ENCODE results near the gene IFT27.
A peak's percentile ranks its signal among the peaks of the same experiment; 100 is the strongest.

The IFT27 gene

DNA sequence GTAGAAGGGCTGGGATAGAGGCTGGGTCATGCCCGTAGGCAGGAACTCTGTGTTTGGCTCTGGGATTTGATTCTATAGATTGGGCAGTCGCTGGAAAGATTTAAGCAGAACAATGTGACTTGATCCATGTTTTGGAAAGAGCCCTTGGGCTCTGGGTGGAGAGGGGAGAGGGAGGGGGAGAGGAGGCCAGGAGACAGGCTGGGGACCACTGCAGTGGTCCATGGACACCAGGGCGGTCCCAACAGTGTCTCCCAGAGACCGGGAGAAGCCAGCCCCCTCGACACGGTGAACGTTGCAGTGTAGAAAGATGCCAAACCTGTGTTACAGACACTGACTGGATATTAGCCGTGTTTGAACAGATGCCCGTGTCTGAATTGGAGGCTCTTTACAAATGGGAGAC is 21.5 kb upstream of the IFT27 start:
- no peak for DNase-seq (ENCODE audit: low read depth in 2 of 2, low spot score in 1 of 2)

DNA sequence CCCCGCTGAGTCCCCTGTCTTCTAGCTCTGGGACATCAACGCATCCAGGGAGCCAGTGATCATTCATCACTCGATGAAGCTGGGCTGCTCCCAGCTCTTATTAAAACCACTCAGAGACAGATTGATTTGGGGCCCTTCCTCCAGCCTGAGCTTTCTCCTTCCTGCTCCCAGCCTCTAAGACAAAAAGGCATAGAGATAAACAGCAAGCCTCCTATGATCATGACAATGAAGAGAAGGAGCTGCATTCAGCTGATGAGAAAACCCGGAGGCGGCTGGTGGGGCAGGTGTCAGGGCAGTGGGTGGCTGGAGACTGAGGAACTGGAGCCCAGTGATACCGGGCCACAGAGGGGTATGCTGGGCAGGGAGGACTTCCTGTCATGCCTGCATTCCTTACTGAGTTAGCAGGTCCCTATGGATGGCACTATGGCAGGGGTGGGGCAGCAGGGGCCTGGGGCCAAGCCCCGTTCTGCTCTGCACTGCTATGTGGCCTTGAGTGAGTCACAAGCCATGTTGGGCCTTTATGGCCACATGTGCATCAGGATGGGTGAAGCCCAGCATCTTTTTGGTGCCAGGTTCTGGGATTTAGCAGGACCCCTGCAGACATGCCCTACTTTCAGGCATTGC is 20.7 kb upstream of the IFT27 start:
- DNase-seq (ENCODE audit: low read depth in 2 of 2, low spot score in 1 of 2) = no peak

GRCh38 chr22:36795633-36796032 is 19.7 kb upstream of the IFT27 start:
- DNase-seq (ENCODE audit: low read depth in 2 of 2, low spot score in 1 of 2) = no peak

DNA sequence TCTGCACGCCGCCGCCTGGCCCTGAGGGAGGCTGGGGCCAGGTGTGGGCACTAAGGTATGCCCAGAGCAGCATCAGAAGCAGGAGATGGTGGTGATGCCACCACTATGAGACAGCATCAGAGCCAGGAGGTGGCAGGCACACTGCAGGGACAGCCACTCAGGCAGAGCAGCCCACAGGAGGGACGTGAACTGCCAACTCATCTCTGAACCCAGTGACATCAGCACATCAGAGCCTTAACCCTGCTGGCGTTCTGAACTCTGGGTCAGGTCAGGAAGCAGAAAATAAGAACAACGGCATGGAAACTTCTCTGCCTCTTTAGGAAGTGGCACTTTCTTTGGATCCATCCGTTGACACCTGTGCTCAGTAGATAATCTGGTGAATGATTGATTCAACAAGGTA is 14.7 kb upstream of the IFT27 start:
- no peak for DNase-seq (ENCODE audit: low read depth in 2 of 2, low spot score in 1 of 2)

DNA sequence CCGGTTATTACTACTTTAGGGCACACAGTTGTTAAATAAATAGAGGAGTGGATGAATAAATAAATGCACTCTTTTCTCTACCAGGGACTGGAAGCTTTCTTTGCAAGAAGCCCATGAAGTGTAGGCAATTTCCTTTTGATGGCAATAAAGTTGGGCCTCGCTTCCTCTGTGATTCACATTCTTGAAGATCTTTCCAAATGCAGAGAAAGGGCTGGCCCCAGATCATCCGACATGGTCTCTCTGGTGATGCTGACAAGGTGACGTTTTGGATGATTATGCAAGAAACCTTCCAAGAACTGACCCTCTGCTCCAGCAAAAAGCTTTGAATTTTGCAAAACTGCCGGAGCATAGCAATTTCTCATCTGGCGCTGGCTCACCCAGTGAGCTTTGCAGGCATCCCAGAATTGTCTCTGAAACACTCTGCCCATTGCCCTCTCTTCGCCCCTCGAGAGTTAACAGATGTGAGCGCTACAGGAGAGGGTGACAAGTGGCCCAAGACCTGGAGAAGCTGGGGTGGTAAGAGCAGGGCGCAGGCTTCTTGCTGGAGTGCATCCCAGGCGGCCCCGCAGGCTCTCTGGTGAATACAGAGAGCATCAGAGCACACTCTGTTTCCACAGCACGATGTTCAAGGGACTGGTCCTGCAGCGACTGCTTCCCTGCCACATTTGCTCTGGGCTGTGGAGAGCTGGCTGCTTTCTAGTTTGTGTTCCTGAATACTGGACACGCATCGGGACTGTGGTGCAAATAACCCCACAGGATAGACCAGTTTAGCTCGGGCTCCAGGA is 11.5 kb upstream of the IFT27 start:
- no peak for DNase-seq (ENCODE audit: low read depth in 2 of 2, low spot score in 1 of 2)

- no peak for DNase-seq (ENCODE audit: low read depth in 2 of 2, low spot score in 1 of 2)
Observed at GRCh38 chr22:36783743-36784142, 7.8 kb upstream of the IFT27 start.

DNA sequence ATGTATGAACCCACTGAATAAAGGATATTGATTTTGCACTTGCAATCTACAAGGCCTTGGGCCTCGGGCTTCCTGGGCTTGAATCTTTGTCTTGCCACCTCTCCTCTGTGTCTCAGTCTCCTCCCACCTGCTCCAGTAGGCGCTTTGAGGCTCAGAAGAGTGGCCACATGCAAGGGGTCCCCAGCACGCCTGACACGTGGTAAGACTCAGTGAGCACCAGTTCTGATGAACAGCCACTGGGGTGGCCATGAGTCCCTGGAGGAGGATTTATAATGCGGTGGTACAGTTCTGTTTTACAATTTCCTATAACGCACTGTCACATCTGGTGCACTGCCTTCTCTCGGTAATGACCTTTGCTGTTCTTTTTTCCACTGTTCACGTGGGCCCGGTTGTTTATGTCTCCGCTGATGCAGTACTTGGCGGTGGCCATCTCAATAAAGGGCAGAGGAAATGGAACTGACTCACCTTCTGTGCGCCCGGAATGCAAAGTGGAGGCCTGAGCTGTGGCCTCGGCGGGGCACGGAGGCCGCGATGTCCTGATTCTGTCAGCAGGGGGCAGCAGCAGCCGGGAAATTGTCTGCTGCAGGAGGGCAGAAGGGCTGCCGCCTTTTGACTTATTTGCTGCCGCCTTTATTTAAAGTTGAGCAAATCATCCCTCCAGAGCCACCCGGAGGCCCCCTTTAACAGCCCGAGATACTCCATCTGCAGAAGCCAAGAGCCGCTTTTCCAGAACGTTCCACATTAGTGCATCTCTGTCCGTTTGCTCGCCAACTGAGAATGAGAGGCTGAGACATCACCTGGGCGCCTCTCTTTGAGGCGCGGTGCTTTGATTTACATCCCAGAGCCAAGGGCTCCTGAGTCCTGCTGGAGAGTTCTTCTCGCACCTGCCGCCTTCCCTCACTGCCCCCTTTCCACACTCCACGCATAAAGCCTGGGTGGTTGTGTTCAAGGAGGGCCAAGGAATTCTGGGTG is 6.0 kb upstream of the IFT27 start:
- DNase-seq (ENCODE audit: low read depth in 2 of 2, low spot score in 1 of 2) = peak; percentile 76 to 79

DNA sequence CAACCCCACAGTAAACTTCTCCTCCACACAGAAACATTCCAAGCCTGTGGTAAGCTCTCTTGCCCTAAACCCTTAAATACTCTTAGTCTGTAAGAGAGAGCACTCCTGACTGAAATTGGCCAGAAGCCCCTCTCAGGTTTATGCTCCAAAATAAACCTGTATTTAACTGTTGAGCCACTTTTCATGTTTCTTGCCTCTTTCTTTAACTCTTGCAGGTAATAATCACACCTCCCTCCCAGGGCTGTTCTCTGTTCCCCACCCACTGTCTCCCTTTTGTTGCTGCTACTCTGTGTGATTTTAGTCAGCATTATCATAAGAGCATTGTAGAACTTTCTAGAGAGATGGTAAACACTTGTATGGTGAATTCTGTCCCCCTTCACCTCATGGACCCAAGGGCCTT is 2.1 kb upstream of the IFT27 start:
- no peak for DNase-seq (ENCODE audit: low read depth in 2 of 2, low spot score in 1 of 2)

DNA sequence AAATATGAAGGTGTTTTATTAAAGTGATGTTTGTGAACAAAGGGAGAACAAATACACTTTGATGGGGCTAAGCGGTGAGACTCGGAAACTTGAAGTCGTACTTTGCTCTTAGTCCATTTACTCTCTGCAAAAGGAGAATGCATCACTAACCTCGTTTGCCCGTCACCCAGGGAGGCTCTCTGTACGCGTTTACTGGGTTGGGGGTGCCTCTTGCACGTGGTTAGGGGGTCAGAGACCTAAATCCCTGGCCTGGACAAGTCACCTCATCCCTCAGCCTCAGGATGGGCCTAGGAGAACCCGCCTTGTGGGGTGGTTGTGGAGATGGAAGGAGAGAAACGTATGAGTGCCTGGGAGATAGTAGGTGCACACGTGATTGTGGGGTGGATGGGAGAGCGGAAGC is 803 bp upstream of the IFT27 start:
- no peak for DNase-seq (ENCODE audit: low read depth in 2 of 2, low spot score in 1 of 2)

- peak in 1 of 2 donors; percentile 9 for DNase-seq (ENCODE audit: low read depth in 2 of 2, low spot score in 1 of 2)
Observed at GRCh38 chr22:36775586-36775963, 344 bp downstream of the IFT27 start.

DNA sequence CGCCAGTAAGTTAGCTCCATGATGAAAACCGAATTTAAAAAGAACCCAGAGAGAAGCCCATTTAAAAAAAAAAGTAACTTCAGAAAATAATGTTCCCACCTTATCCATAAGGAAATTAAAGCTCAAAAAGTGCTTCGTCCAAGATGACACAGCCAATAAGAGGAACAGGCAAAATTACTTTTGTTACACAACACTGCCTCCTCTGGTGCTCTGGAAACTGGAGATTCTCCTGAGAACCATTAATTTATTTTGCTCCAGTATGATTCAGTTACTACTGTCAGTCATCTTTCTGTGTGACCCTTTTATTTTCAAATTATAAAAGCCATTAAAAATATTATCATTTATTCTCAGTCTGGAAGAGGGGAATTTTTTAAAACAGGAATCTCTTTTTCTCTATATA is 2.0 kb downstream of the IFT27 start:
- no peak for DNase-seq (ENCODE audit: low read depth in 2 of 2, low spot score in 1 of 2)

- DNase-seq (ENCODE audit: low read depth in 2 of 2, low spot score in 1 of 2) = no peak
Observed at GRCh38 chr22:36772451-36772850, 3.5 kb downstream of the IFT27 start.

DNA sequence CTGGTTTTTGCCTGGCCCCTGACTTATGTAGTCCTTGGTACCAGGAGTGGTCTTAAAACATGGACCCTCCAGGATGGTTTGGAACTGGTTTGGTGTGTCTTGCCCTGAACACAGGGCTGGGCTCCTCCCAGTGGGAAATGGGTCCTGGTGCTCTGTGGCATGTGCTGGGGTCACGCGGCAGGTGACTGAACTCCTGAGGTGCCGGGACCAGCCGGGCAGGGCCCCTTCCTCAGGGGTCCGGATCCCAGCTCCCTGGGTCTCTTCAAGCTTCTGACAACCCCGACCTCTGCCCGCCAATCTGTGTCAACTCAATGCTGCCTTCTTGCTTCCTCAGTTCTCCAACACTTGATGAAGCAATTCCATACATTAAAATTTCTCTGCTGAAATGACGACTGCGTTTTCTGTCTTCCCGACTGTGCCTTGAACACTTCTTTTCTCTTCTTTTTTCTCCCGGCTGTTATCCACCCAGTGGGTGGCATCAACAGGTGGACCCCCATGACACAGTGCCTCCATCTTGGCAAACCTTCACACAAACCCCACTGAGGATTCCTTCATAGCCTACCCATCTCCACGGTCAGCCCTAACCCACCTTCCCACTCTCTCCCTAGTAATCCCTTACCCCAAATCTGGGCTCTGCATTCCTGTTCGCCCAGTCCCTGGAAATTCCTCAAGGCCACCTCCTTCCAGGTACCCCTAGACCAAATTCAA is 4.4 kb downstream of the IFT27 start:
- DNase-seq (ENCODE audit: low read depth in 2 of 2, low spot score in 1 of 2) = no peak

- DNase-seq (ENCODE audit: low read depth in 2 of 2, low spot score in 1 of 2) = no peak
Observed at GRCh38 chr22:36770513-36771231, 5.2 kb downstream of the IFT27 start.

DNA sequence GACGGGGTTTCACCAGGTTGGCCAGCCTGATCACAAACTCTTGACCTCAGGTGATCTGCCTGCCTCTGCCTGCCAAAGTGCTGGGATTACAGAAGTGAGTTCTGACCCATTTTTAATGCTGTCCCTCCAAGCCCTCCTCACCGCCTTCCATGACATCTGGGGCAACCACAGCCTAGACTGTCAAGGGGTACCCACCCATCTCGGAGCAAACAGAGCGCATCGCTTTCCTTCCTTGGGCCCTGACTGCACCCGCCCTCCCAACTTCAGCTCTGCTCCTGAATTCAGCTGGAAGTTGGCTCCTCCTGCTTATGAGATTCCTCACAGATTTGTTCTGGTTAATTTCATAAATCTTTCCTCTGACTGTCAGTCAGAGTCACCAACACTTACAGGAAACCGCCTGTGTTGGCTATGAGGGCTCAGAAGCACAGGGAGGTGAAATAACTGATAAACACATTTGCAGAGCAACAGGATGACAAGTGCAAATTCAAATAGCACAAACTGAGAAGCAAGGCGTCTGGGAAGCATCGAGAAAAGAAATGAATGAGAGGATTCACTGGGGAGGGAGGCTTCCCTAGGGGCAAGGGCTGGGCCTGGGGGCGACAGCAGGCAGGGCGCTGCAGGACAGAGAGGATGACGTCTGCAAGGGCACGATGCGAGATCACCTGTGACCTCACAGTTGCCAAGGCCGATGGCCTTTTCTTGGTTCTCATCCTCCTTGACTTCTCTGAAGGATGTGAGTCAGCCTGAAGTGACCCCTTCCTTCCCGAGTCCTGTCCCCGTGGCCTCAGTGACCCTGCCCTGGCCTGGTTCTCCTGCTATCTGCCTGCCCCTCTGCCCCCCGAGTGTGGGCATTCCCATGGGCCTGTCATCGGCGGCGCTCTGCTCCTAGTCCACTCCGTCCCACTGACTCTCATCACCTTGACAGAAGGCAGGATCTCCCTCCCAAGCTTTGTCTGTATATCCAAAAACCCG is 6.1 kb downstream of the IFT27 start:
- no peak for DNase-seq (ENCODE audit: low read depth in 2 of 2, low spot score in 1 of 2)

DNA sequence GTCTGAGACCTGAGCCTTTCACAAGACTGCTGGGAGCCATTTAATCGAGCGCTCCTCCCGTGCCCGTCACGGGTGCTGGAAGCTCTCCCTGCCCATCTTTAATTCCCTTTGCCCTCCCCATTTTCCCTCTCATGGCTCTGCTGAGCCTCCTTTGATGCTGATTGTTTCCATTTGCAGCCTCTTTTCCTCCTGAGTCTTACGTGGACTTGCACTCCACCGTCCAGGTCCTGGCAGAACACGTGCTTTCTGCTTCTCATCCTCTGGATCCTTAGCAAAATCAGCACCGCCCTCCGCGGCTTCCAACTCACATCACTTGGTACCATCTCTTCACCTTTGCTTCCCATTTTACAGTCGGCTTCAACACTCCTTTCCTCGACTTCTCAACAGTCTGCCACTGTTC is 7.3 kb downstream of the IFT27 start:
- no peak for DNase-seq (ENCODE audit: low read depth in 2 of 2, low spot score in 1 of 2)

GRCh38 chr22:36768141-36768540 is 7.8 kb downstream of the IFT27 start:
- DNase-seq (ENCODE audit: low read depth in 2 of 2, low spot score in 1 of 2) = no peak

DNA sequence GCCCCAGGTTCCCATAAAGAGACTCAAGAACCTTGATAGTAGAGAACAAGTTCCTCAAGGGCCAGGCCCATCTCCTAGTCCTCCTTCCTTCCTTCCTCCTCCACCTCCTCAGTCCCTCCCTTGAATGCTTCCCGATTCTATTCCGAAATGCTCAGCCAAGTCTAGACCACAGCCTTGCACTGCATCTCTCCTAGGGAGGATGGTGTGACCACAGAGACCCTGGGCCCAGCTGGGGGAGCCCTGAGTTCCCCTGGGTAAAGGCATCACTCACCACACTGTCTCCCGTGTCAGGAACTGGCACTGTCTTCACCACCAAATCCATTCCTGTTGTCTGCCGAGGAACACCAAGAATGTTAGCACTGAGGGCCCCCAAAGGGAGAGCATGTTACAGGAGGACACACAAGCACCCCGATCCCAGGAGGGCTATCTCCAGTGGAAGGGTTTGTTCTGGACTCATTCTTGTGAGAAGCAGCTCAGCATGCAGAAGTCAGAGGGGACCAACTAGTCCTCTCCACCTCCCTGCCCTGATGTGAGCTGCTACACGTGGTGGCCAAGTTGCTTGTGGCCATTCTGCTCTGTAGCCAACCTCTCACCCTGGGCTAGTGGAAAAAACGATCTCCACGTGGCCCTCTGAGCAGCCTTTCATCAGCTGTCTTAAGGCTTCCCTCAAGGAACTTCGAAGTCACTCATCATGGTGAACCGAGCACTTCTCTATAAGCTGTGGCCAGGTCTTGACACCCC is 8.7 kb downstream of the IFT27 start:
- DNase-seq (ENCODE audit: low read depth in 2 of 2, low spot score in 1 of 2) = no peak
